IMR-90 (cell line): Measurements from ENCODE around the gene GPX1. TPM values are rescaled to one million over a fixed set of nuclear protein-coding genes. Genes with fewer than 3 reads are reported as not detected.

Experiments
- ATAC-seq: fragments of 200-7000 bp; cut with Tn5 transposase; 2 replicates; pipeline ENCODE4 v1.9.1; 2020; ENCODE audit warnings: low read depth, mild to moderate bottlenecking, moderate library complexity
- BruUV-seq: library from RNA; stranded (reverse); fragments of 400-500 nt; replicated peaks from 2 replicates; lab custom pipeline; 2021; lab: Mats Ljungman, UMichigan
- CTCF ChIA-PET: fragments of 300-600 bp; formaldehyde crosslinking; extraction: SDS; loops from one replicate; lab custom pipeline; 2021; ENCODE audit warnings: antibody characterized with exemption; lab: Yijun Ruan, JAX
- POLR2A ChIA-PET: fragments of 300-600 bp; sonication (Branson Sonifier 250); formaldehyde crosslinking; loops from one replicate; lab custom pipeline; 2022; ENCODE audit warnings: antibody characterized with exemption; ENCODE audit not compliant: unreplicated experiment; lab: Charles Lee
- DNase-seq: peaks from one replicate; pipeline ENCODE4 v3.0.0; 2013
- H2AFZ ChIP-seq: replicated peaks from 2 replicates; pipeline ENCODE3; 2013; ENCODE audit warnings: low read length, mild to moderate bottlenecking; ENCODE audit not compliant: poor library complexity
- H2AK5ac ChIP-seq: 2 replicates; pipeline ENCODE4 v1.6.1; 2013; ENCODE audit warnings: low read depth, low read length, inconsistent platforms
- H2AK9ac ChIP-seq: replicated peaks from 2 replicates; pipeline ENCODE3; 2013; ENCODE audit warnings: mild to moderate bottlenecking, low read depth, low read length, moderate library complexity; ENCODE audit not compliant: poor library complexity
- H2BK120ac ChIP-seq: 2 replicates; pipeline ENCODE4 v1.6.1; 2013; ENCODE audit warnings: low read depth, low read length, inconsistent platforms
- H2BK15ac ChIP-seq: 3 replicates; pipeline ENCODE4 v1.6.1; 2013; ENCODE audit warnings: low read depth, low read length, inconsistent platforms
- H2BK20ac ChIP-seq: 2 replicates; pipeline ENCODE4 v1.6.1; 2013; ENCODE audit warnings: low read depth, mild to moderate bottlenecking, inconsistent platforms, low read length, moderate library complexity
- H2BK5ac ChIP-seq: 2 replicates; pipeline ENCODE4 v1.6.1; 2013; ENCODE audit warnings: mild to moderate bottlenecking, low read depth, low read length, inconsistent platforms; ENCODE audit not compliant: poor library complexity, severe bottlenecking
- H3K14ac ChIP-seq: replicated peaks from 2 replicates; pipeline ENCODE4 v1.6.1; 2013; ENCODE audit warnings: low read depth, low read length, inconsistent platforms
- H3K18ac ChIP-seq: 2 replicates; pipeline ENCODE4 v1.6.1; 2013; ENCODE audit warnings: low read depth, low read length, control low read depth
- H3K23ac ChIP-seq: 2 replicates; pipeline ENCODE4 v1.6.1; 2013; ENCODE audit warnings: low read depth, low read length, inconsistent platforms
- H3K27ac ChIP-seq: 2 replicates; pipeline ENCODE4 v1.5.1; 2013; ENCODE audit warnings: mild to moderate bottlenecking, control low read depth, low read length; ENCODE audit not compliant: insufficient read depth
- H3K27me3 ChIP-seq: 2 replicates; pipeline ENCODE4 v1.6.1; 2013; ENCODE audit warnings: low read length; ENCODE audit not compliant: control insufficient read depth, insufficient read depth
- H3K36me3 ChIP-seq: 2 replicates; pipeline ENCODE4 v1.6.1; 2013; ENCODE audit warnings: low read length, mixed read lengths; ENCODE audit not compliant: control insufficient read depth, insufficient read depth
- H3K4ac ChIP-seq: 2 replicates; pipeline ENCODE4 v1.6.1; 2013; ENCODE audit warnings: low read depth, low read length, inconsistent platforms
- H3K4me1 ChIP-seq: 2 replicates; pipeline ENCODE4 v1.6.1; 2013; ENCODE audit warnings: low read length, mixed read lengths; ENCODE audit not compliant: control insufficient read depth, insufficient read depth
- H3K4me2 ChIP-seq: 2 replicates; pipeline ENCODE4 v1.6.1; 2013; ENCODE audit warnings: low read depth, mild to moderate bottlenecking, control low read depth, low read length, moderate library complexity
- H3K4me3 ChIP-seq: 2 replicates; pipeline ENCODE4 v1.5.1; 2013; ENCODE audit warnings: low read depth, mild to moderate bottlenecking, control low read depth, low read length, moderate library complexity; ENCODE audit not compliant: insufficient read depth
- H3K56ac ChIP-seq: 2 replicates; pipeline ENCODE4 v1.6.1; 2013; ENCODE audit warnings: low read length, inconsistent platforms; ENCODE audit not compliant: insufficient read depth; ENCODE audit errors: extremely low read depth
- H3K79me1 ChIP-seq, 2 experiments: 2 replicates each; pipeline ENCODE4 v1.6.1; 2013; ENCODE audit warnings: low read length in 2 of 2, inconsistent platforms in 1 of 2, low read depth in 1 of 2
- H3K9ac ChIP-seq: 2 replicates; pipeline ENCODE4 v1.6.1; 2013; ENCODE audit warnings: low read depth, low read length, control low read depth
- H3K9me1 ChIP-seq: 2 replicates; pipeline ENCODE4 v1.6.1; 2013; ENCODE audit warnings: low read length, inconsistent platforms; ENCODE audit not compliant: insufficient read depth
- H3K9me3 ChIP-seq: 2 replicates; pipeline ENCODE4 v1.6.1; 2013; ENCODE audit warnings: low read length; ENCODE audit not compliant: control insufficient read depth, insufficient read depth
- H4K20me1 ChIP-seq: 2 replicates; pipeline ENCODE4 v1.6.1; 2013; ENCODE audit warnings: low read length, inconsistent platforms; ENCODE audit not compliant: insufficient read depth
- H4K5ac ChIP-seq: 2 replicates; pipeline ENCODE4 v1.6.1; 2013; ENCODE audit warnings: mild to moderate bottlenecking, low read depth, low read length, control low read depth
- H4K8ac ChIP-seq, 2 experiments: 2 replicates each; pipeline ENCODE4 v1.6.1; 2013; ENCODE audit warnings: low read depth in 2 of 2, low read length in 2 of 2, control low read depth in 1 of 2, inconsistent platforms in 1 of 2
- H4K91ac ChIP-seq: 2 replicates; pipeline ENCODE4 v1.6.1; 2013; ENCODE audit warnings: low read depth, low read length, inconsistent platforms; ENCODE audit not compliant: insufficient read depth
- BHLHE40 ChIP-seq: fragments of 150-350 bp; IDR thresholded peaks from 2 replicates; pipeline ENCODE4 v1.6.1; 2016; ENCODE audit warnings: mild to moderate bottlenecking, low read depth, low read length
- CHD1 ChIP-seq: IDR thresholded peaks from 2 replicates; pipeline ENCODE4 v1.6.1; 2012; ENCODE audit warnings: low read depth, low read length, improper control_type of control experiment
- MAZ ChIP-seq: IDR thresholded peaks from 2 replicates; pipeline ENCODE4 v1.6.1; 2012; ENCODE audit warnings: low read depth, mild to moderate bottlenecking, low read length, improper control_type of control experiment, moderate library complexity, borderline replicate concordance
- NFE2L2 ChIP-seq: fragments of 150-350 bp; IDR thresholded peaks from 2 replicates; pipeline ENCODE4 v1.6.1; 2016; ENCODE audit warnings: low read depth, mild to moderate bottlenecking, low read length
- POLR2A ChIP-seq: IDR thresholded peaks from 2 replicates; pipeline ENCODE4 v1.6.1; 2012; ENCODE audit warnings: mild to moderate bottlenecking, low read depth, low read length
- RCOR1 ChIP-seq: IDR thresholded peaks from 2 replicates; pipeline ENCODE4 v1.6.1; 2012; ENCODE audit warnings: mild to moderate bottlenecking, low read length, improper control_type of control experiment; ENCODE audit not compliant: insufficient replicate concordance
- RFX5 ChIP-seq: IDR thresholded peaks from 2 replicates; pipeline ENCODE4 v1.8.0; 2012; ENCODE audit warnings: low read depth, mild to moderate bottlenecking, low read length, moderate library complexity
- SMC3 ChIP-seq: fragments of 150-350 bp; IDR thresholded peaks from 2 replicates; pipeline ENCODE4 v1.6.1; 2016; ENCODE audit warnings: low read depth, mild to moderate bottlenecking, antibody characterized with exemption, low read length, moderate library complexity
- WGBS, 2 experiments: methylation state at CpG; one replicate each; pipeline versions ENCODE4 v1.1.5 to v1.1.7; 2013; ENCODE audit warnings: missing lambda C conversion rate in 2 of 2; ENCODE audit not compliant: insufficient read length in 1 of 2; ENCODE audit errors: extremely low coverage in 2 of 2; 5-methylcytosine and 5-hydroxymethylcytosine counted together
- dilution Hi-C: fragments of 300-500 bp; cut with HindIII; formaldehyde crosslinking; loops from one replicate; pipeline ENCODE4 v1.14.3; 2018; ENCODE audit warnings: low sequenced_read_pairs; ENCODE audit not compliant: unreplicated experiment
- in situ Hi-C: fragments of 300-500 bp; cut with MboI; formaldehyde crosslinking; loops from 3 replicates; pipeline ENCODE4 v1.14.3; 2019; ENCODE audit warnings: low sequenced_read_pairs, inconsistent platforms, mixed read lengths
- intact Hi-C: fragments of 100-400 bp; cut with micrococcal nuclease; formaldehyde crosslinking; loops from 2 replicates; pipeline ENCODE4 v1.10.0; 2022
- polyA plus RNA-seq, 3 experiments: library from polyadenylated mRNA; depleted of rRNA; stranded (reverse); fragments of >200 nt; gene quantifications; 2 replicates each; pipeline ENCODE4 v1.2.3, GENCODE V29; 2012; ENCODE audit warnings: low replicate concordance in 1 of 3
- total RNA-seq: library from RNA; depleted of rRNA; stranded (reverse); fragments of >200 nt; gene quantifications from 2 replicates; pipeline ENCODE4 v1.2.3, GENCODE V29; 2012

GPX1 gene
- total and polyA plus RNA-seq, 2 of the 4 experiments (the other 2 are of a cell fraction) = 128 to 680 TPM

- Histone ChIP-seq H4K91ac (no peak overlapping the region), H2BK15ac (no peak overlapping the region), H3K9me1 (peaks cover 4% of the 10 kb centered on the region), H3K9ac (no peak overlapping the region), H4K8ac (no peak overlapping the region), H3K56ac (no peak overlapping the region), H2BK20ac (no peak overlapping the region), H3K18ac (no peak overlapping the region), H3K4ac (no peak overlapping the region), H4K5ac (no peak overlapping the region), H2AK9ac (no peak overlapping the region), H3K79me1 (peaks cover 5 to 37% of the 10 kb centered on the region in 2 experiments; a peak in 2 of 4 replicates), H3K4me3 (no peak overlapping the region), H3K36me3 (peaks cover 41% of the 10 kb centered on the region), H3K14ac (no peak overlapping the region), H3K4me2 (no peak overlapping the region), H3K27ac (no peak overlapping the region), H2AFZ (no peak overlapping the region), H2BK120ac (no peak overlapping the region), H3K9me3 (no peaks in the 10 kb centered on the region), H2BK5ac (no peak overlapping the region), H3K23ac (no peak overlapping the region), H4K20me1 (0 out of 2 replicates have a peak, but pooled peaks cover 3% of the 10 kb centered on the region), H3K4me1 (no peaks in the 10 kb centered on the region), H3K27me3 (no peaks in the 10 kb centered on the region), H2AK5ac (no peak overlapping the region)
- BruUV-seq = no TSS peak
- CTCF ChIA-PET = no interaction called here
- in situ Hi-C loops = no loop called here
- 97% methylated on average over 6 of the region's 16 CpGs; no CpG with 5 or more reads in 1 of the 2 experiments for WGBS, 2 experiments
- POLR2A ChIA-PET = no interaction called here
- dilution Hi-C loops = no loop called here
- intact Hi-C loops = no loop called here
- ATAC-seq (no peak), DNase-seq (no peak)
- TF ChIP-seq BHLHE40 = no peak
- no peak for TF ChIP-seq NFE2L2
- TF ChIP-seq POLR2A = no peak
- no peak for TF ChIP-seq RFX5
- no peak for TF ChIP-seq CHD1
- TF ChIP-seq RCOR1 = no peak
- no peak for TF ChIP-seq MAZ
- no peak for TF ChIP-seq SMC3
These were observed 41.3 kb downstream of the GPX1 start for GRCh38 chr3:49316696-49317457.
